PC-3 (cell line): ENCODE measurements around the gene AGPAT1.

Experiments used
- CTCF ChIP-seq: fragments of 300-600 bp; sonication (generic); conservative IDR thresholded peaks from 2 replicates; pipeline ENCODE4 v1.5.1; 2017; ENCODE audit warnings: antibody characterized with exemption, low read depth, mild to moderate bottlenecking, low read length
- EZH2 ChIP-seq: fragments of 300-600 bp; sonication (generic); IDR thresholded peaks from one replicate; pipeline ENCODE4 v1.6.1; 2017; ENCODE audit warnings: antibody characterized with exemption, mild to moderate bottlenecking, low read length; ENCODE audit not compliant: unreplicated experiment

- TF ChIP-seq CTCF (no peak), EZH2 (no peak)
Observed at GRCh38 chr6:32183483-32184083, 7.7 kb upstream of the AGPAT1 start.
